PC-3 (cell line): ENCODE data around the gene PROSER2. TPM values are rescaled to one million over a fixed set of nuclear protein-coding genes. Genes with fewer than 3 reads are reported as not detected.

ENCODE experiments used
- ATAC-seq: fragments of 200-7000 bp; cut with Tn5 transposase; 2 replicates; pipeline ENCODE4 v1.9.1; 2020; ENCODE audit warnings: mild to moderate bottlenecking, moderate library complexity
- BruUV-seq: library from RNA; stranded (reverse); fragments of 400-500 nt; replicated peaks from 2 replicates; lab custom pipeline; 2021; lab: Mats Ljungman, UMichigan
- CTCF ChIA-PET: fragments of 300-600 bp; sonication (Branson Sonifier 250); formaldehyde crosslinking; loops from one replicate; lab custom pipeline; 2022; ENCODE audit warnings: antibody characterized with exemption; lab: Charles Lee
- POLR2A ChIA-PET: fragments of 300-600 bp; sonication (Branson Sonifier 250); formaldehyde crosslinking; loops from one replicate; lab custom pipeline; 2022; ENCODE audit warnings: antibody characterized with exemption; ENCODE audit not compliant: unreplicated experiment; lab: Charles Lee
- DNase-seq: peaks from one replicate; pipeline ENCODE4 v3.0.0-alpha.2; 2015
- H2AFZ ChIP-seq: fragments of 300-600 bp; sonication (generic); 2 replicates; pipeline ENCODE4 v1.6.0; 2016; ENCODE audit warnings: antibody characterized with exemption, low read length
- H3F3A ChIP-seq: fragments of 300-600 bp; sonication (generic); one replicate; pipeline ENCODE4 v1.6.0; 2017; ENCODE audit warnings: antibody characterized with exemption, low read length, control low read depth, mild to moderate bottlenecking; ENCODE audit not compliant: unreplicated experiment
- H3K27ac ChIP-seq: fragments of 300-600 bp; sonication (generic); 2 replicates; pipeline ENCODE4 v1.5.1; 2016; ENCODE audit warnings: mild to moderate bottlenecking, low read length
- H3K27me3 ChIP-seq: fragments of 300-600 bp; sonication (generic); 2 replicates; pipeline ENCODE4 v1.6.1; 2016; ENCODE audit warnings: low read length, mixed read lengths
- H3K36me3 ChIP-seq: fragments of 300-600 bp; sonication (generic); 2 replicates; pipeline ENCODE4 v1.6.1; 2016; ENCODE audit warnings: low read depth, mixed run types, low read length, mixed read lengths
- H3K4me1 ChIP-seq: fragments of 300-600 bp; sonication (generic); 2 replicates; pipeline ENCODE4 v1.5.1; 2016; ENCODE audit warnings: low read length; ENCODE audit not compliant: insufficient read depth
- H3K4me2 ChIP-seq: fragments of 300-600 bp; sonication (generic); 2 replicates; pipeline ENCODE4 v1.6.0; 2016; ENCODE audit warnings: low read length
- H3K4me3 ChIP-seq: fragments of 300-600 bp; sonication (generic); 2 replicates; pipeline ENCODE4 v1.5.1; 2016; ENCODE audit warnings: mild to moderate bottlenecking, low read length, mixed read lengths
- H3K79me2 ChIP-seq: fragments of 300-600 bp; sonication (generic); 2 replicates; pipeline ENCODE4 v1.6.1; 2017; ENCODE audit warnings: low read length, mixed read lengths
- H3K9ac ChIP-seq: fragments of 300-600 bp; sonication (generic); 2 replicates; pipeline ENCODE4 v1.6.0; 2016; ENCODE audit warnings: mild to moderate bottlenecking, low read length
- H3K9me2 ChIP-seq: fragments of 300-600 bp; sonication (generic); replicated peaks from 2 replicates; pipeline ENCODE4 v1.6.1; 2016; ENCODE audit warnings: mixed run types, low read length, mixed read lengths
- H3K9me3 ChIP-seq: fragments of 300-600 bp; sonication (generic); 2 replicates; pipeline ENCODE4 v1.6.1; 2016; ENCODE audit warnings: low read length, mixed read lengths
- H4K20me1 ChIP-seq: fragments of 300-600 bp; sonication (generic); 2 replicates; pipeline ENCODE4 v1.6.1; 2016; ENCODE audit warnings: low read length, mixed read lengths
- CTCF ChIP-seq: fragments of 300-600 bp; sonication (generic); conservative IDR thresholded peaks from 2 replicates; pipeline ENCODE4 v1.5.1; 2017; ENCODE audit warnings: antibody characterized with exemption, low read depth, mild to moderate bottlenecking, low read length
- EZH2 ChIP-seq: fragments of 300-600 bp; sonication (generic); IDR thresholded peaks from one replicate; pipeline ENCODE4 v1.6.1; 2017; ENCODE audit warnings: antibody characterized with exemption, mild to moderate bottlenecking, low read length; ENCODE audit not compliant: unreplicated experiment
- EZH2phosphoT487 ChIP-seq: fragments of 300-600 bp; sonication (generic); IDR thresholded peaks from 2 replicates; pipeline ENCODE4 v1.6.1; 2018; ENCODE audit warnings: mild to moderate bottlenecking, antibody characterized with exemption, low read length, borderline replicate concordance
- intact Hi-C: fragments of 100-400 bp; cut with micrococcal nuclease; formaldehyde crosslinking; loops from 2 replicates; pipeline ENCODE4 v1.9.0; 2023
- total RNA-seq: library from RNA; depleted of rRNA; stranded (reverse); fragments of >200 nt; gene quantifications from 2 replicates; pipeline ENCODE4 v1.2.3, GENCODE V29; 2014

PROSER2 gene
- total RNA-seq, 1 experiment from 2014 or later = 52.5 TPM

GRCh38 chr10:11789956-11790355, 33.2 kb upstream of the PROSER2 start:
- Histone ChIP-seq H3K27ac (no peak overlapping the region), H3K9ac (no peak overlapping the region), H3K27me3 (no peaks in the 10 kb centered on the region), H3K4me1 (peaks cover 15% of the 10 kb centered on the region), H4K20me1 (no peaks in the 10 kb centered on the region), H3F3A (no peaks in the 10 kb centered on the region), H3K9me3 (no peaks in the 10 kb centered on the region), H3K4me3 (no peak overlapping the region), H2AFZ (no peak overlapping the region), H3K79me2 (no peaks in the 10 kb centered on the region), H3K9me2 (no peaks in the 10 kb centered on the region), H3K36me3 (no peaks in the 10 kb centered on the region), H3K4me2 (no peak overlapping the region)
- TF ChIP-seq CTCF = no peak
- TF ChIP-seq EZH2phosphoT487 = no peak
- TF ChIP-seq EZH2 = no peak
- ATAC-seq (no peak), DNase-seq (no peak)
- intact Hi-C loops = no loop called here
- no TSS peak for BruUV-seq
- ChIA-PET CTCF (no interaction called here), POLR2A (no interaction called here)

GRCh38 chr10:11793762-11794479, 29.2 kb upstream of the PROSER2 start:
- TF ChIP-seq EZH2 (no peak), CTCF (no peak), EZH2phosphoT487 (no peak)
- Histone ChIP-seq H4K20me1 (no peaks in the 10 kb centered on the region), H3K9ac (peak overlapping the region; percentile 61), H3K27me3 (no peaks in the 10 kb centered on the region), H3K4me1 (peaks cover 15% of the 10 kb centered on the region), H2AFZ (peak overlapping the region; percentile 11; the same call in 1 of the 2 replicates), H3K36me3 (no peaks in the 10 kb centered on the region), H3K27ac (peak overlapping the region; percentile 89), H3K79me2 (no peaks in the 10 kb centered on the region), H3K4me2 (peak overlapping the region; percentile 59), H3K9me2 (no peaks in the 10 kb centered on the region), H3K9me3 (no peaks in the 10 kb centered on the region), H3F3A (no peaks in the 10 kb centered on the region), H3K4me3 (no peak overlapping the region)
- DNase-seq = peak; percentile 89
- intact Hi-C loops = no loop called here
- POLR2A ChIA-PET = interaction anchor here (0.6 to 0.9 kb wide), 5 partner anchors 11 to 110 kb away, joined by 3 to 9 read pairs (median 5); no protein-coding TSS in a partner anchor
- ATAC-seq = peak; percentile 98
- CTCF ChIA-PET = interaction anchor here (0.9 to 1.2 kb wide), 4 partner anchors 11 to 34 kb away, joined by 3 to 9 read pairs (median 4); no protein-coding TSS in a partner anchor
- TSS peak; percentile 77 for BruUV-seq

GRCh38 chr10:11794566-11794965, 28.6 kb upstream of the PROSER2 start:
- POLR2A ChIA-PET = interaction anchor here (0.6 kb wide), 1 partner anchor 109 kb away, joined by 9 read pairs; no protein-coding TSS in a partner anchor
- no peak overlapping the region for H3K4me2 ChIP-seq

More at GRCh38 chr10:11794566-11794965, 28.6 kb upstream of the PROSER2 start:
- H3K27me3 ChIP-seq = no peaks in the 10 kb centered on the region
- no peak for ATAC-seq
- no peak overlapping the region for H2AFZ ChIP-seq
- no peak overlapping the region for H3K4me3 ChIP-seq
- DNase-seq = no peak
- no peaks in the 10 kb centered on the region for H3F3A ChIP-seq
- CTCF ChIA-PET = interaction anchor here (1.0 to 1.2 kb wide), 3 partner anchors 23 to 33 kb away, joined by 3 to 5 read pairs (median 3); no protein-coding TSS in a partner anchor
- no peaks in the 10 kb centered on the region for H3K9me2 ChIP-seq
- TF ChIP-seq EZH2 (no peak), EZH2phosphoT487 (no peak)
- no TSS peak for BruUV-seq
- H4K20me1 ChIP-seq = no peaks in the 10 kb centered on the region
- H3K9ac ChIP-seq = no peak overlapping the region
- intact Hi-C loops = no loop called here
- H3K27ac ChIP-seq = peak overlapping the region; percentile 89
- H3K79me2 ChIP-seq = no peaks in the 10 kb centered on the region
- H3K36me3 ChIP-seq = no peaks in the 10 kb centered on the region
- peaks cover 15% of the 10 kb centered on the region for H3K4me1 ChIP-seq
- H3K9me3 ChIP-seq = no peaks in the 10 kb centered on the region
